Osteocyte (in vitro differentiated cells): ENCODE data around the gene EPHA3. TPM values are rescaled to one million over a fixed set of nuclear protein-coding genes. Genes with fewer than 3 reads are reported as not detected.

Source experiments
- DNase-seq: peaks from one replicate; pipeline ENCODE4 v3.0.0; 2021; ENCODE audit warnings: mixed read lengths; ENCODE audit not compliant: unreplicated experiment; ENCODE audit errors: extremely low spot score
- H3K27ac Mint-ChIP-seq: one replicate; pipeline ENCODE4 v1.8.0; 2021; ENCODE audit warnings: mild to moderate bottlenecking, mixed read lengths; ENCODE audit not compliant: unreplicated experiment
- H3K27me3 Mint-ChIP-seq: one replicate; pipeline ENCODE4 v1.8.0; 2021; ENCODE audit warnings: mixed read lengths; ENCODE audit not compliant: unreplicated experiment
- H3K36me3 Mint-ChIP-seq: one replicate; pipeline ENCODE4 v1.8.0; 2021; ENCODE audit warnings: mixed read lengths; ENCODE audit not compliant: unreplicated experiment
- H3K4me1 Mint-ChIP-seq: one replicate; pipeline ENCODE4 v1.8.0; 2021; ENCODE audit warnings: mixed read lengths; ENCODE audit not compliant: unreplicated experiment
- H3K4me3 Mint-ChIP-seq: one replicate; pipeline ENCODE4 v1.8.0; 2021; ENCODE audit warnings: mild to moderate bottlenecking, moderate library complexity, mixed read lengths; ENCODE audit not compliant: unreplicated experiment
- H3K9me3 Mint-ChIP-seq: one replicate; pipeline ENCODE4 v1.8.0; 2021; ENCODE audit warnings: mixed read lengths; ENCODE audit not compliant: unreplicated experiment
- CTCF ChIP-seq: fragments of 200-600 bp; sonication (generic); IDR thresholded peaks from 2 replicates; pipeline ENCODE4 v1.5.0; 2021; ENCODE audit warnings: antibody characterized with exemption, mild to moderate bottlenecking, moderate library complexity
- total RNA-seq: library from RNA; stranded (reverse); gene quantifications from 2 replicates; pipeline ENCODE4 v1.2.1, GENCODE V29; 2021

The EPHA3 gene
- total RNA-seq, 1 donor from 2014 or later = 0.94 TPM

- no peak overlapping the region for H3K4me3 Mint-ChIP-seq
- no peaks in the 10 kb centered on the region for H3K9me3 Mint-ChIP-seq
- no peak overlapping the region for H3K27ac Mint-ChIP-seq
- DNase-seq = no peak
- TF ChIP-seq CTCF = no peak
- peaks cover 4% of the 10 kb centered on the region for H3K4me1 Mint-ChIP-seq
- H3K27me3 Mint-ChIP-seq = peaks cover 4% of the 10 kb centered on the region
- H3K36me3 Mint-ChIP-seq = no peaks in the 10 kb centered on the region
These were observed 193.1 kb downstream of the EPHA3 start for GRCh38 chr3:89300526-89300925.

GRCh38 chr3:89300981-89301380 lies 193.6 kb downstream of the EPHA3 start:
- peaks cover 4% of the 10 kb centered on the region for H3K27me3 Mint-ChIP-seq
- TF ChIP-seq CTCF = no peak
- no peak for DNase-seq
- no peak overlapping the region for H3K27ac Mint-ChIP-seq
- H3K4me1 Mint-ChIP-seq = peaks cover 4% of the 10 kb centered on the region
- H3K36me3 Mint-ChIP-seq = no peaks in the 10 kb centered on the region
- no peaks in the 10 kb centered on the region for H3K9me3 Mint-ChIP-seq
- H3K4me3 Mint-ChIP-seq = no peak overlapping the region

GRCh38 chr3:89303701-89304100 lies 196.3 kb downstream of the EPHA3 start:
- no peak for TF ChIP-seq CTCF
- Mint-ChIP-seq H3K4me1 (peaks cover 4% of the 10 kb centered on the region), H3K36me3 (no peaks in the 10 kb centered on the region), H3K9me3 (no peaks in the 10 kb centered on the region), H3K27ac (no peak overlapping the region), H3K4me3 (no peak overlapping the region), H3K27me3 (no peaks in the 10 kb centered on the region)
- no peak for DNase-seq

GRCh38 chr3:89306540-89306939 lies 199.1 kb downstream of the EPHA3 start:
- Mint-ChIP-seq H3K4me3 (no peak overlapping the region), H3K36me3 (no peaks in the 10 kb centered on the region), H3K27ac (no peak overlapping the region), H3K9me3 (no peaks in the 10 kb centered on the region), H3K27me3 (no peaks in the 10 kb centered on the region), H3K4me1 (no peaks in the 10 kb centered on the region)
- DNase-seq = no peak
- no peak for TF ChIP-seq CTCF

GRCh38 chr3:89311581-89311980 lies 204.2 kb downstream of the EPHA3 start:
- H3K27ac Mint-ChIP-seq = no peak overlapping the region
- H3K4me1 Mint-ChIP-seq = no peaks in the 10 kb centered on the region
- no peaks in the 10 kb centered on the region for H3K9me3 Mint-ChIP-seq
- no peak for TF ChIP-seq CTCF
- DNase-seq = no peak
- H3K36me3 Mint-ChIP-seq = no peaks in the 10 kb centered on the region
- no peak overlapping the region for H3K4me3 Mint-ChIP-seq
- H3K27me3 Mint-ChIP-seq = no peaks in the 10 kb centered on the region
